ENCODE data around the gene SYNDIG1L.

The SYNDIG1L gene

GRCh38 chr14:74368441-74368840 is 57.6 kb downstream of the SYNDIG1L start:
- Histone ChIP-seq H3K27ac (ENCODE audit: insufficient read depth, low read length, poor library complexity, severe bottlenecking) (no peak overlapping the region), H3K4me1 (ENCODE audit: control insufficient read depth, insufficient read depth, low read length, poor library complexity, severe bottlenecking) (no peaks in the 10 kb centered on the region), H3K9me3 (ENCODE audit: control insufficient read depth, low read length) (no peaks in the 10 kb centered on the region), H3K4me3 (ENCODE audit: insufficient read depth, low read depth, low read length, poor library complexity, severe bottlenecking) (no peak overlapping the region), H3K36me3 (ENCODE audit: control insufficient read depth, insufficient read depth, low read length) (no peaks in the 10 kb centered on the region), H3K27me3 (replicated peaks; ENCODE audit: control insufficient read depth, insufficient read depth, low read length, poor library complexity, severe bottlenecking) (no peaks in the 10 kb centered on the region)
- DNase-seq: no peak

- no peak for DNase-seq
- no peaks in the 10 kb centered on the region for H3K4me1 ChIP-seq (ENCODE audit: control insufficient read depth, insufficient read depth, low read length, poor library complexity, severe bottlenecking)
- no peaks in the 10 kb centered on the region for H3K36me3 ChIP-seq (ENCODE audit: control insufficient read depth, insufficient read depth, low read length)
- no peaks in the 10 kb centered on the region for H3K9me3 ChIP-seq (ENCODE audit: control insufficient read depth, low read length)
- no peak overlapping the region for H3K27ac ChIP-seq (ENCODE audit: insufficient read depth, low read length, poor library complexity, severe bottlenecking)
- H3K27me3 ChIP-seq (replicated peaks; ENCODE audit: control insufficient read depth, insufficient read depth, low read length, poor library complexity, severe bottlenecking): no peaks in the 10 kb centered on the region
- no peak overlapping the region for H3K4me3 ChIP-seq (ENCODE audit: insufficient read depth, low read depth, low read length, poor library complexity, severe bottlenecking)
Observed at GRCh38 chr14:74368026-74368425, 58.0 kb downstream of the SYNDIG1L start.

GRCh38 chr14:74364271-74364880 is 61.6 kb downstream of the SYNDIG1L start:
- no peak overlapping the region for H3K27ac ChIP-seq (ENCODE audit: insufficient read depth, low read length, poor library complexity, severe bottlenecking)
- H3K4me3 ChIP-seq (ENCODE audit: insufficient read depth, low read depth, low read length, poor library complexity, severe bottlenecking): no peak overlapping the region
- no peaks in the 10 kb centered on the region for H3K27me3 ChIP-seq (replicated peaks; ENCODE audit: control insufficient read depth, insufficient read depth, low read length, poor library complexity, severe bottlenecking)
- no peaks in the 10 kb centered on the region for H3K9me3 ChIP-seq (ENCODE audit: control insufficient read depth, low read length)
- H3K4me1 ChIP-seq (ENCODE audit: control insufficient read depth, insufficient read depth, low read length, poor library complexity, severe bottlenecking): no peaks in the 10 kb centered on the region
- H3K36me3 ChIP-seq (ENCODE audit: control insufficient read depth, insufficient read depth, low read length): no peaks in the 10 kb centered on the region
- no peak for DNase-seq

- peak; percentile 10 to 36 (median 24) for DNase-seq
- no peak overlapping the region for H3K4me3 ChIP-seq (ENCODE audit: insufficient read depth, low read depth, low read length, poor library complexity, severe bottlenecking)
Observed at GRCh38 chr14:74362361-74362915, 63.6 kb downstream of the SYNDIG1L start.

GRCh38 chr14:74360163-74360562 is 65.8 kb downstream of the SYNDIG1L start:
- Histone ChIP-seq H3K36me3 (ENCODE audit: control insufficient read depth, insufficient read depth, low read length) (no peaks in the 10 kb centered on the region), H3K4me1 (ENCODE audit: control insufficient read depth, insufficient read depth, low read length, poor library complexity, severe bottlenecking) (no peaks in the 10 kb centered on the region), H3K4me3 (ENCODE audit: insufficient read depth, low read depth, low read length, poor library complexity, severe bottlenecking) (no peak overlapping the region), H3K27me3 (replicated peaks; ENCODE audit: control insufficient read depth, insufficient read depth, low read length, poor library complexity, severe bottlenecking) (no peaks in the 10 kb centered on the region), H3K9me3 (ENCODE audit: control insufficient read depth, low read length) (no peaks in the 10 kb centered on the region), H3K27ac (ENCODE audit: insufficient read depth, low read length, poor library complexity, severe bottlenecking) (no peak overlapping the region)
- DNase-seq: no peak

More at GRCh38 chr14:74362361-74362915, 63.6 kb downstream of the SYNDIG1L start:
- Histone ChIP-seq H3K4me1 (ENCODE audit: control insufficient read depth, insufficient read depth, low read length, poor library complexity, severe bottlenecking) (no peaks in the 10 kb centered on the region), H3K9me3 (ENCODE audit: control insufficient read depth, low read length) (no peaks in the 10 kb centered on the region), H3K27ac (ENCODE audit: insufficient read depth, low read length, poor library complexity, severe bottlenecking) (no peak overlapping the region), H3K36me3 (ENCODE audit: control insufficient read depth, insufficient read depth, low read length) (no peaks in the 10 kb centered on the region), H3K27me3 (replicated peaks; ENCODE audit: control insufficient read depth, insufficient read depth, low read length, poor library complexity, severe bottlenecking) (no peaks in the 10 kb centered on the region)

- Histone ChIP-seq H3K27ac (ENCODE audit: insufficient read depth, low read length, poor library complexity, severe bottlenecking) (no peak overlapping the region), H3K36me3 (ENCODE audit: control insufficient read depth, insufficient read depth, low read length) (no peaks in the 10 kb centered on the region), H3K4me3 (ENCODE audit: insufficient read depth, low read depth, low read length, poor library complexity, severe bottlenecking) (no peak overlapping the region), H3K27me3 (replicated peaks; ENCODE audit: control insufficient read depth, insufficient read depth, low read length, poor library complexity, severe bottlenecking) (no peaks in the 10 kb centered on the region), H3K9me3 (ENCODE audit: control insufficient read depth, low read length) (no peaks in the 10 kb centered on the region), H3K4me1 (ENCODE audit: control insufficient read depth, insufficient read depth, low read length, poor library complexity, severe bottlenecking) (no peaks in the 10 kb centered on the region)
- no peak for DNase-seq
Observed at GRCh38 chr14:74358176-74358829, 67.7 kb downstream of the SYNDIG1L start.

- H3K36me3 ChIP-seq (ENCODE audit: control insufficient read depth, insufficient read depth, low read length): no peaks in the 10 kb centered on the region
- no peaks in the 10 kb centered on the region for H3K27me3 ChIP-seq (replicated peaks; ENCODE audit: control insufficient read depth, insufficient read depth, low read length, poor library complexity, severe bottlenecking)
- no peak overlapping the region for H3K27ac ChIP-seq (ENCODE audit: insufficient read depth, low read length, poor library complexity, severe bottlenecking)
- no peaks in the 10 kb centered on the region for H3K9me3 ChIP-seq (ENCODE audit: control insufficient read depth, low read length)
- H3K4me3 ChIP-seq (ENCODE audit: insufficient read depth, low read depth, low read length, poor library complexity, severe bottlenecking): no peak overlapping the region
- no peak for DNase-seq
- H3K4me1 ChIP-seq (ENCODE audit: control insufficient read depth, insufficient read depth, low read length, poor library complexity, severe bottlenecking): no peaks in the 10 kb centered on the region
Observed at GRCh38 chr14:74357585-74357984, 68.4 kb downstream of the SYNDIG1L start.

GRCh38 chr14:74356892-74357575 is 69.0 kb downstream of the SYNDIG1L start:
- Histone ChIP-seq H3K27ac (ENCODE audit: insufficient read depth, low read length, poor library complexity, severe bottlenecking) (no peak overlapping the region), H3K27me3 (replicated peaks; ENCODE audit: control insufficient read depth, insufficient read depth, low read length, poor library complexity, severe bottlenecking) (no peaks in the 10 kb centered on the region), H3K4me3 (ENCODE audit: insufficient read depth, low read depth, low read length, poor library complexity, severe bottlenecking) (no peak overlapping the region), H3K9me3 (ENCODE audit: control insufficient read depth, low read length) (no peaks in the 10 kb centered on the region), H3K4me1 (ENCODE audit: control insufficient read depth, insufficient read depth, low read length, poor library complexity, severe bottlenecking) (no peaks in the 10 kb centered on the region), H3K36me3 (ENCODE audit: control insufficient read depth, insufficient read depth, low read length) (no peaks in the 10 kb centered on the region)
- DNase-seq: no peak
